ENCODE data around the gene TPST1.

DNA sequence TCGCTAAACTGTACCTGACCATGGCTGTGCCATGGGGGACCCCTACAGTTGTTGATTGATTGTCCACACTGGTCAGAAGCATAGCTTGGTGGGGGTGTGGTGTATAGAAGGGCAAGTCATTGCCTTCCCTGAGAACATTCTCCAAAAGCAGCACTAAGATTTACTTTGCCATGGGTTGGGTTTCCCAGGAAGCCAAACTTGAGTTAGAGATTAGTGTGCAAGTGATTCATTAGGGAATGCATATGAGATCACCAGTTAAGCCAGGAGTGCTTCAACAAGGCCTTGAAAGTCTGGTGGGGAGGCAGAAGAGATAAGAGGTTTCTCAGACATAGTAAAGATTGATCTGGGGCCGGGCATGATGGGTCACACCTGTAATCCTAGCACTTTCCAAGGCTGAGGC, 21.4 kb upstream of the TPST1 start:
- TF ChIP-seq, protein P1, sequence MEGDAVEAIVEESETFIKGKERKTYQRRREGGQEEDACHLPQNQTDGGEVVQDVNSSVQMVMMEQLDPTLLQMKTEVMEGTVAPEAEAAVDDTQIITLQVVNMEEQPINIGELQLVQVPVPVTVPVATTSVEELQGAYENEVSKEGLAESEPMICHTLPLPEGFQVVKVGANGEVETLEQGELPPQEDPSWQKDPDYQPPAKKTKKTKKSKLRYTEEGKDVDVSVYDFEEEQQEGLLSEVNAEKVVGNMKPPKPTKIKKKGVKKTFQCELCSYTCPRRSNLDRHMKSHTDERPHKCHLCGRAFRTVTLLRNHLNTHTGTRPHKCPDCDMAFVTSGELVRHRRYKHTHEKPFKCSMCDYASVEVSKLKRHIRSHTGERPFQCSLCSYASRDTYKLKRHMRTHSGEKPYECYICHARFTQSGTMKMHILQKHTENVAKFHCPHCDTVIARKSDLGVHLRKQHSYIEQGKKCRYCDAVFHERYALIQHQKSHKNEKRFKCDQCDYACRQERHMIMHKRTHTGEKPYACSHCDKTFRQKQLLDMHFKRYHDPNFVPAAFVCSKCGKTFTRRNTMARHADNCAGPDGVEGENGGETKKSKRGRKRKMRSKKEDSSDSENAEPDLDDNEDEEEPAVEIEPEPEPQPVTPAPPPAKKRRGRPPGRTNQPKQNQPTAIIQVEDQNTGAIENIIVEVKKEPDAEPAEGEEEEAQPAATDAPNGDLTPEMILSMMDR (IDR thresholded peaks at IDR 0.05 in 4 of 5, conservative IDR thresholded peaks at IDR 0.05 in 1 of 5): no peak
- TF ChIP-seq POLR2A (IDR thresholded peaks at IDR 0.05): no peak
